DMS53 (cell line): Measurements from ENCODE around the gene MTUS2.
A peak's percentile ranks its signal among the peaks of the same experiment; 100 is the strongest.

Experiments
- DNase-seq: peaks from one replicate; lab custom pipeline; 2025; lab: John Stamatoyannopoulos, UW

MTUS2 gene

GRCh38 chr13:28859069-28859468 is 38.9 kb downstream of the MTUS2 start:
- no peak for DNase-seq

- no peak for DNase-seq
Measured at GRCh38 chr13:28859717-28860116, 39.6 kb downstream of the MTUS2 start.

- no peak for DNase-seq
Measured at GRCh38 chr13:28864544-28864943, 44.4 kb downstream of the MTUS2 start.

GRCh38 chr13:28865149-28865744 is 45.1 kb downstream of the MTUS2 start:
- DNase-seq, result no peak

- no peak for DNase-seq
Measured at GRCh38 chr13:28865951-28866350, 45.8 kb downstream of the MTUS2 start.

DNA sequence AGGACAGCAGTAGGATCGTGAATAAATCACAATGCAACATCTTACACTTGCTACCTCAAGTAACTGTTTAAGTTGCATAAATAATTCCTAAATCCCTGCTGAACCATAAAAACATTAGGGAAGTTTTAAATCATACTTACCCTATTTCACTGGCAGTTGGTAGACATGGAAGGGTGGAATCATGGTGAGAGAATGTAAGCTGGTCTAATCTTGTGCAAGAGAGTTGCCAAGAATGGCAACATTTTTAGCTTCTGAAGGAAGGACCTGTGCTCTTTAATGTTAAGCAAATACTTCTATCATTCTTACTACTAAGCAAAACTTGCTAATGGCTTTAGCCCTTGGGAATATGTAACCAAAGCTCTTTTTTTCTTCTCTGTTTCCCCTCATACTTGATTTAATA is 46.8 kb downstream of the MTUS2 start:
- no peak for DNase-seq

DNA sequence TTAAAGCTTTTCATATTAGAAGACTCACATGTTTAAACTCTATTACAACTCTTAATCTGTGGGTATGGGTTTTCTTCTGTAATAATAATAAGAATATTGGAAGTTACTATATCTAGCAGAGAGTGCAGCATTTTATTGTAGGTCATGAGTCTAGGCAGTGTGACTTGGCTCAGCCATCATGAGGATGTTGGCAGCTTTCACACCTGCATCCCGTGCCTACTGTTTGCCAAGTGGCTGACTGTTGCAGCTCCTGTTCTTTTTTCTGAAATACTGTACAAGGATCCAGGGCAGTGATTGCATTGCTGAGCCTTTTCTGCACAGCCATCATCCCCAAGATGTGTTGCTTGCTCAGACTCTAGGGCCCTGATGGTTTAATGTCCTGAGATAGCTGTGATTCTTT is 47.4 kb downstream of the MTUS2 start:
- DNase-seq, result no peak

GRCh38 chr13:28872427-28873176 is 52.5 kb downstream of the MTUS2 start:
- no peak for DNase-seq

DNA sequence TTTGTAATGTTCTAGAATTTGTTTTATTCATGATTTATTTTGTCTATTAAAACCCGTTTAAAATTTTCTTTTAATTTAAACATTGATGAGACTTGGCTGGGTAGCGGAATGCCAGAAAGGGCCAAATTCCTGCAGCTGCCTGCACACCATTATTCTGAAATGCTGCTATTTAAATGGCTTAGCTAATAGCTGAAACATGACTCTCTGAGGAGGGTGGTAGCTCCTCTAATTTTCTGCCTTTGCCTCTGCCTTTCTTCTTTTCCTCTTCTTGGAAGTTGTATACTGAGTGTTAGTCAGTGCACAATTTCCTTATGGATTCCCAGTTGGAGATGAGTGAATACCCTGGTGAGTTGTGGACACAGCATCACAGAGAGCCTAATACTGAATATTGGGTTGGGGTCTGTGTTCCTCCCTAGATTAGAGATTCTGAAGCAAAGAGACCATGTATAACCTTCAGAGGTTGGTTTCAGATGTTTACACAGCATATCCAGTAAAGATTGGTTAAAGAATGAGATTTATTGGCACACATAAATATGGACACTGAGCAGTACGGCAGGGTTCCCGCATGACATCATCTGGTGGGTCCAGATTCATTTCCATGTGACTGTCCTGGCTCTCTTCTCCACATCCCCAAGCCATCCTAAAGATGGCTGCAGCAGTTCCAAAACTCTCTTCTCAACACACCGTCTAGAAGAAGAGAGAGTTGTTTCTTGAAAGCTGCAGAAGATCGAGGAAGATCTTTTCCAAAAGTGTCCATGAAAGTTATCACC is 55.9 kb downstream of the MTUS2 start:
- no peak for DNase-seq

DNA sequence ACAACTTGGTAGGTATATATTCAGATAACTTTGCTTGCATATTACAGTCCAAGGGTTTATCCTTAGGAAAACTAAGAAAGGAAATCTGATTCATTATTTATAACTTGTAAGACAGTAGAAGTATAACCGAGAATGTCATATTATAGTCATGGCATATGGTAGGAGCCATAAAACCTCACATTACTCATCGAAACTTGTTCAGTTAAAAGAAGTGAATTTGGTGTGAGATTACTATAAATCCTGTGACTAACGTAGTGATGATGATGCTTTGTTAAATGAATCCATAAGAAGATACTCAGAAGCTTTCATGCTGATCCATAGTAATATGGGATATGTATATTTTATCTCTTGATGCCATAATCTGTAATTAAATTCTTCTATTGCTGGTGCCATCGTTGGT is 57.3 kb downstream of the MTUS2 start:
- DNase-seq, result no peak

DNA sequence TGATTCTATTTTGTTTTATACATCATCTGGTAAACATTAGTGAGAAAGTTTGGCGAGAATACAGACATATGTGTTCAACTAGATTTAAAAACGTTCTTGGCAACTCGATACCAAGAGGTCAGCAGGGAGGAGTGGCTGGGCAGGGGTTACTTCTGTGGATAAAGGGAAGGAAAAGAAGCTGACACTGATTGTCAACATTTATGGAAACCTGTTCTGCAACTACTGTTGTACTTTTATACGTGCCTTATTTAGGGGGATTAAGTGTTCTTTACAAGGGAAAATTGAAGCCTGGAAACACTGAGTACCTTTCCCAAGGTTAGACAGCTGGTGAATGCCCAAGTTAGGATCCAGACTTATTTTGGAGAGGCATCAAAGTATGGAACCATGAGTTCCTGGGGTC is 65.0 kb downstream of the MTUS2 start:
- DNase-seq, result peak; percentile 16

- DNase-seq, result peak; percentile 12
Measured at GRCh38 chr13:28889086-28889732, 69.1 kb downstream of the MTUS2 start.

- DNase-seq, result no peak
Measured at GRCh38 chr13:28890712-28891111, 70.6 kb downstream of the MTUS2 start.

GRCh38 chr13:28918030-28918429 is 97.9 kb downstream of the MTUS2 start:
- no peak for DNase-seq

DNA sequence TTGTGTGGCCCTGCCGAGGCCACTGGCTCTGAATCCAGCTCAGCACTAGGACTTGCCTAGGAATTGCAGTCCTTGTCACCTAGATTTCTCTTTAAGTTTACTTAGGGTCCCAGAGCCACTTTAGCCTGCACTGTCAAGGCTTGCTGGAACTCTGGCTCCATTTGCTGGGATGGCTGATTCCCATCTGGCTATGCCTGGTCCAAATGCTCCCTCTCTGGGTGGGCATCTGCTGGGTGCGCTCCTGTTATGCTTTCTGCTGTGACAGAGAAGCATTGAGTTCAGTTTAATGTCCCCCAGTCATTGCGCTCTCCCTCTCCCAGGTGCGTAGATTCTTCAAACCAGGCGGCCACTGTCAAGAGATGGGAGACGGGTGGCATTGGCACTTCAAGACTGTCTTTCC is 102.2 kb downstream of the MTUS2 start:
- no peak for DNase-seq

DNA sequence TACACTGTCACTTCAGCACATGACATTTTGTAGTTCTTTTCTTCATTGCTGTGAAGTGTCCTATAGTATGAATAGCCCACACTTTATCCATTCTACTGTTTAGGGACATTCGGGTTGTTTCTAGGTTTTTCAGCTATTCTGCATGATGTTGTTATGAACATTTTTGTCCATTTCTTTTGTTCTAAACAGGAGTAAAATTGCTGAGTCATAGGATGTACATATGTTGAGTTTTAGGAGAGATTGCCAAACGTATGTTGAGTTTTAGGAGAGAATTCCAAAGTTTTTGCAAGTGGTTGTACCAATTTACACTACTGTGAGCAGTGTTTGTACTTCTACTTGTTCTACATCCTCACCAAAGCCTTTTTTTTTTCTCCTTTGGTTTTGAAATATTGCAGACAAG is 115.0 kb downstream of the MTUS2 start:
- no peak for DNase-seq

DNA sequence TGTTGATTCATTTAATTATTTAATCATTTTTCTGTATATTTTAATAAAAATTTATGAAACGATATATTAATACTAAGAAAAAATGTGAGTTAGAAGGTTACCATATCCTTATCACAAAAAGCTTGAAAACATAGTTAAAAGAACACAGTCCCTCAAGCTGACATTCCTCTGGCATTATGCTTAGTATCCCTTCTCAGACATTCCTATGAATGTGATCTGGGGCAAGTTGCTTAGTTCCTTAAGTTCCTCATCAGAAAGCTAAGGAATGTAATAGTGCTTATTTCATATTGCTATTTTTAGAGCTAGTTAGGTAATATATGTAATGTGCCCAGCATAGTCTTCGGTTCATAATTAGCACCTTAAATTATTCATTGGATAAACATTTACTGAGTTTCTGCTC is 122.8 kb downstream of the MTUS2 start:
- DNase-seq, result no peak

DNA sequence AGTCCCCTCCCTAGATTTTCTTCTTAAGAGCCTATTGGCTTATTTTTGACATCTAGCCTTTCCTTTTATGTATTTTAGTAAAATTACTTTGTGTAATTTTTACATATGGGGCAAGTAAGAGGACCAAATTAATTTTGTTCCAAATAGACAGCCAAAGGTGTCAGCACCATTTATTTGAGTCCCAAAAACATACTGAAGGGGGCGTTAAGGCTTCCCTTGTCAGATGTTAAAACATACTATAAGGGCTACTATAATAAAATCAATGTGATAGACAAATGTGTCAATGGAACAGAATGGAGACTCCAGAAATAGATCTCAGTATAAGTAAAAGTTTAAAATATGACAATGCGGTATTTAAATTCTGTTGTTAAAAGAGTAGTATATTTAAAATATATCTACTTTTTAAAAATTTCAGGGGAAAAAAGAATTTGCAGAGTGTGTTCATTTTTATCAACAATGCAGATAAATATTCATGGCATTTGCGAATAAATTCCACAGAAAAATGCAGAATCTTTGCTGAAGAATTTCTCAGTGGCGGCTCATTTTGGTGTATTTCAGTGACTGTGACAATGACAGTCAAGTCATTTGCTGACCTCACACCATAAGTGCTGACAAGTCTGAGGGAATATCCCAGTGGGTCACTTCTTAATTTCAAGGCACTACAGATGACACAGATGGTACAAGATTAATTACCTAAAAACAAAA is 133.7 kb downstream of the MTUS2 start:
- no peak for DNase-seq

DNA sequence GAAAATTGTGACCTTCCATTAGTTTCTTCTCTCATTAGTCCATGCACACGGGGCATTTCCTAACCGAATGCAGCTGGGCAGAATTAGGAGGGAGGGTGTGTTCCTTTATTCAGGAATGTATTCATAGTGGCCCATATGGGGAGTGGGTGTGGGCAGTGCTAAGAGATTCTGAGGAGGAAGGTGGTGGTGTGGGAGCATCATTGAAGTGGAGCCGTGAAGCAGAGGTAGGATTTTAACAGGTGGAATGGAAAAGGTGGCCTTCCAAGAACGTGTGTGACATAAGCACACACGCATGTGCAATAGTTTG is 134.2 kb downstream of the MTUS2 start:
- no peak for DNase-seq

DNA sequence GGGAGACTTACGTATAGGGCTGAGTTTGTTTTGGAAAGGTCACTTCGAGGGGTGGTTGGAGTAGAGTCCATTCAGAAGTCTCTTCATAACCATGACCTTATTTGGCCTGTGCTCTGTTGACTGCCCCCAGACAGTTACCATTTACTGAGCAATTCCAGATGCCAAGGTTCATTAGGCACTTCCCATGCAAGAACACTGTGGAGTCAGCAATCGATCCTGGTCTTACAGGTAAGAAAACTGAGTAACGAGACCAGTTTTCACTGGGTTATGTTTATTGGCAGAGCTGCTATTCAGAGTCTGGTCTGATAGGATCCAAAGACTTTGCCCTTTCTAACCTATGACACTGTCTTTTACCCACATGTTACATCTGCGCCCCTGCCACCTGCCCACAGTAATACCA is 134.7 kb downstream of the MTUS2 start:
- no peak for DNase-seq

GRCh38 chr13:28955264-28955966 is 135.3 kb downstream of the MTUS2 start:
- DNase-seq, result no peak

DNA sequence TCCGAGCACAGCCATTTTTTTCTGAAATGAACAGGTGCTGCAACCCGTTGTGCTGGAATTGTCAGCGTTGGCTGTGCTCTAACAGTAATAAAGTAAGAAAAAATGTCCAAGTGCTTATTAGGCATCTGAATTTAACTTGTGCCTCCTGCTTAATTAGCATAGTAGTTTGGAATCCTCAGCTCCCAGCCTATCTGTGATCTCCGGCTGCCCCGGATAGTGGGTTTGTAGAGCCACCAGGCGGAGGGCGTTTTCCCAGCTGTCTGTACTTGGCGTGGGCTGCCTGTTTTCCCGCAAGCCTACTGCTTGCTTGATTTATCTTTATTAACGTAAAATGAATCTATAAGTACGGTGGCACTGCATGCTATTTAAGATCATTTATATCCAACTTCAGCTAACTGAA is 137.9 kb downstream of the MTUS2 start:
- no peak for DNase-seq
